Smooth muscle cell (in vitro differentiated cells): ENCODE data around the gene DYNLT1. TPM values are rescaled to one million over a fixed set of nuclear protein-coding genes. Genes with fewer than 3 reads are reported as not detected.

ENCODE experiments used
- DNase-seq: peaks from one replicate; lab custom pipeline; 2025; ENCODE audit not compliant: unreplicated experiment; lab: John Stamatoyannopoulos, UW
- H2AFZ ChIP-seq: fragments of 200-600 bp; sonication (generic); 2 replicates; pipeline ENCODE4 v1.6.0; 2016; ENCODE audit warnings: antibody characterized with exemption, low read depth, mild to moderate bottlenecking
- H3F3A ChIP-seq: fragments of 200-600 bp; sonication (generic); 2 replicates; pipeline ENCODE4 v1.6.0; 2017; ENCODE audit warnings: antibody characterized with exemption, low read depth
- H3K27ac ChIP-seq: fragments of 200-600 bp; sonication (generic); 2 replicates; pipeline ENCODE4 v1.5.1; 2016; ENCODE audit warnings: low read depth, mild to moderate bottlenecking
- H3K27me3 ChIP-seq: fragments of 200-600 bp; sonication (generic); 2 replicates; pipeline ENCODE4 v1.6.1; 2016; ENCODE audit warnings: low read depth, mild to moderate bottlenecking
- H3K36me3 ChIP-seq: fragments of 200-600 bp; sonication (generic); 2 replicates; pipeline ENCODE4 v1.5.1; 2016; ENCODE audit warnings: low read depth
- H3K4me1 ChIP-seq: fragments of 200-600 bp; sonication (generic); 2 replicates; pipeline ENCODE4 v1.5.1; 2016; ENCODE audit warnings: low read depth
- H3K4me2 ChIP-seq: fragments of 200-600 bp; sonication (generic); 2 replicates; pipeline ENCODE4 v1.6.0; 2016; ENCODE audit warnings: mild to moderate bottlenecking
- H3K4me3 ChIP-seq: fragments of 200-600 bp; sonication (generic); 2 replicates; pipeline ENCODE4 v1.5.1; 2016; ENCODE audit warnings: mild to moderate bottlenecking
- H3K79me2 ChIP-seq: fragments of 200-600 bp; sonication (generic); 2 replicates; pipeline ENCODE4 v1.6.0; 2016; ENCODE audit warnings: low read depth, mild to moderate bottlenecking
- H3K9ac ChIP-seq: fragments of 200-600 bp; sonication (generic); 2 replicates; pipeline ENCODE4 v1.6.0; 2016; ENCODE audit warnings: low read depth
- H3K9me3 ChIP-seq: fragments of 200-600 bp; sonication (generic); replicated peaks from 2 replicates; pipeline ENCODE4 v1.5.1; 2016; ENCODE audit warnings: low read depth
- H4K20me1 ChIP-seq: fragments of 200-600 bp; sonication (generic); 2 replicates; pipeline ENCODE4 v1.6.0; 2016; ENCODE audit warnings: low read depth
- WGBS: methylation state at CpG from one replicate; pipeline ENCODE4 v1.1.7; 2016; ENCODE audit warnings: low lambda C conversion rate; 5-methylcytosine and 5-hydroxymethylcytosine counted together
- polyA plus RNA-seq: library from polyadenylated mRNA; unstranded; fragments of >200 nt; fragmentation: Nextera tagmentation; extraction: Ambion mirVana; gene quantifications from 2 replicates; pipeline ENCODE4 v1.2.1, GENCODE V29; 2016
- total RNA-seq: library from RNA; depleted of rRNA; stranded (reverse); fragments of >200 nt; gene quantifications from 2 replicates; pipeline ENCODE4 v1.2.3, GENCODE V29; 2014
- TF ChIP-seq, protein P1 (sequence below): fragments of 200-600 bp; sonication (generic); IDR thresholded peaks from 2 replicates; pipeline ENCODE4 v1.5.1; 2017; ENCODE audit warnings: borderline replicate concordance, mild to moderate bottlenecking, antibody characterized with exemption; ENCODE audit not compliant: insufficient read depth, poor library complexity, severe bottlenecking

DYNLT1 gene
- total and polyA plus RNA-seq, 2 experiments from 2014 or later = 127 to 225 TPM

DNA sequence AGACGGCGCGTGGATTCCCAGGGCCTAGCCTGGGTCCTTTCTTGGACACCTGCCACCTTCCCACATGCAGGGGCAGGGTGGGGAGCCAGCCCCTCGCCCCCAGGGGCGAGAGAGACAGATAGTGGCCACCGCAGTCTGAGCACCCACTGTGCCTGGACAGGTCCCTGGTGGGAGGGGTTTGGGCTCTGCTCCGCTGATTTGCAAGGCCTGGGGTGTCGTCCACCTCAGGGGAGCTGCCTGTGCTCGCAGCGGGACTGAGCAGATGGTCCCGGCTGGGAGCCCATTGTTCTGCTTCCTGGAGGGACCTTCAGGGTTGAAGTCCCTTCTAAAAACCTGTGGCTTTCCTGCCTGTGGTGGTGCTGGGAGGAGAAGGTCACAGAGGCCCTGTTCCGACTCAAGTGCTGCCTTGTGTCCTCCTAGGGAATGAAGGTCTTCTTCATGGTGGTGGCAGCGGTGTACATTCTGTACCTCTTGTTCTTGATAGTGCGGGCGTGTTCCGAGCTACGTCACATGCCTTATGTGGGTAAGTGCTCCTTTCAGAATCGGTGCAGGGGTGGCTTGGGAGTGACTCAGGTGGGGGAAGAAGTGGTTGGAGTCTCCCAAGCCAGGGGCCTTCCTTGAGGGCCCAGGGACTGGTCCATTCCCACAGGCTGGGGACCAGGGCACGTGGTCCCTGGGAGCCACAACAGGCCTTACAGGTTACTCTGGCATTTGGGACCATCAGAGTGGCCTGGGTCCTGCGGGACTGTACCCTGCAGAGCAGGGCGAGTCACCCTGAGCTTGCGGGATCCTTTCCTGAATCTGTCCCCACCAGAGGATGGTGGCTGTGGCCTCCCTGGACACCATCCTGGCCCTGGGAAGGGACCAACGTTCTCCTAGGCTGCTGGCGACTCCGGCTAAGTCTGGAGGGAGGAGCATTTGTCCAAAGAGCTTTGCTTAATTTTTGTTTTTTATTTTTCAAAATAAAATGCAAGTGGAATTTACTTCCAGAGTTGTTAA is 19.6 kb downstream of the DYNLT1 start:
- no peak for DNase-seq
- H3K79me2 ChIP-seq = no peaks in the 10 kb centered on the region
- no peak overlapping the region for H3K27ac ChIP-seq
- TF ChIP-seq, protein P1, sequence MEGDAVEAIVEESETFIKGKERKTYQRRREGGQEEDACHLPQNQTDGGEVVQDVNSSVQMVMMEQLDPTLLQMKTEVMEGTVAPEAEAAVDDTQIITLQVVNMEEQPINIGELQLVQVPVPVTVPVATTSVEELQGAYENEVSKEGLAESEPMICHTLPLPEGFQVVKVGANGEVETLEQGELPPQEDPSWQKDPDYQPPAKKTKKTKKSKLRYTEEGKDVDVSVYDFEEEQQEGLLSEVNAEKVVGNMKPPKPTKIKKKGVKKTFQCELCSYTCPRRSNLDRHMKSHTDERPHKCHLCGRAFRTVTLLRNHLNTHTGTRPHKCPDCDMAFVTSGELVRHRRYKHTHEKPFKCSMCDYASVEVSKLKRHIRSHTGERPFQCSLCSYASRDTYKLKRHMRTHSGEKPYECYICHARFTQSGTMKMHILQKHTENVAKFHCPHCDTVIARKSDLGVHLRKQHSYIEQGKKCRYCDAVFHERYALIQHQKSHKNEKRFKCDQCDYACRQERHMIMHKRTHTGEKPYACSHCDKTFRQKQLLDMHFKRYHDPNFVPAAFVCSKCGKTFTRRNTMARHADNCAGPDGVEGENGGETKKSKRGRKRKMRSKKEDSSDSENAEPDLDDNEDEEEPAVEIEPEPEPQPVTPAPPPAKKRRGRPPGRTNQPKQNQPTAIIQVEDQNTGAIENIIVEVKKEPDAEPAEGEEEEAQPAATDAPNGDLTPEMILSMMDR = no peak
- H4K20me1 ChIP-seq = no peaks in the 10 kb centered on the region
- no peaks in the 10 kb centered on the region for H3K27me3 ChIP-seq
- no peak overlapping the region for H3K4me3 ChIP-seq
- H3F3A ChIP-seq = no peaks in the 10 kb centered on the region
- no peak overlapping the region for H2AFZ ChIP-seq
- no peaks in the 10 kb centered on the region for H3K4me1 ChIP-seq
- no peaks in the 10 kb centered on the region for H3K36me3 ChIP-seq
- H3K9ac ChIP-seq = no peak overlapping the region
- H3K9me3 ChIP-seq = no peaks in the 10 kb centered on the region
- no peak overlapping the region for H3K4me2 ChIP-seq
- 96% methylated on average over 25 of the region's 25 CpGs for WGBS

DNA sequence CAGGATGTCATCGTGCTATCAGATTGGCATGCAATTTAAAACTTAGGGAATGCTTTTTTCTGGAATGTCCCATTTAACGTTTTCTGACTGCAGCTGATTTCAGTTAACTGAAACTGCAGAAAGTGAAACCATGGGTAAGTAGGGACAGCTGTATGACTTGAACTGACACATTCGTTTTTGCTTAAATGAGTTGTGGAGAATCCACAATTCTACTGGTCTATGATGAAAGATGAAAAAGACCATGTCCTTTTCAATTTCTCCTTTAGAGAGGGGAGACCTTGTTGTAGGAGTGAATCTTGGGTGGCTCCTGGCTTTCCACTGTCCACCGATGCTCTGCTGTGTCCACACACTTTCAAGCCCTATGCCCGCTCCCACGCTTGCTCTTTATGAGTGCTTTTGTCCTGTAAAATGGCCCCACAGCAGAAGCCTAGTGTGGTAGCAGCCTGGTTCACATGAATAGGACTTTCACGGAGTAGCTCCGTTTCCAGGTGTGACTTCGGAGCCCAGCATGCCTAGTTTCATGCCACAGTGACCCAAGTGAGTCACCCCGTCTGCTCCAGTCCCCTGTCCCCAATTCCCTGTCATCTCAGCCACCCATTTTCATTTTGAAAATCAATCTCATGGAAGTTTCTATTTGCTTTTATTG is 21.9 kb downstream of the DYNLT1 start:
- Histone ChIP-seq H3K36me3 (no peaks in the 10 kb centered on the region), H3K79me2 (no peaks in the 10 kb centered on the region), H4K20me1 (no peaks in the 10 kb centered on the region), H3K4me2 (no peak overlapping the region), H3K9me3 (no peaks in the 10 kb centered on the region), H3K27me3 (no peaks in the 10 kb centered on the region), H3F3A (no peaks in the 10 kb centered on the region), H3K9ac (no peak overlapping the region), H3K4me1 (no peaks in the 10 kb centered on the region), H3K27ac (no peak overlapping the region), H3K4me3 (no peak overlapping the region), H2AFZ (no peak overlapping the region)
- TF ChIP-seq, protein P1 = no peak
- 97% methylated on average over 10 of the region's 10 CpGs for WGBS
- no peak for DNase-seq

DNA sequence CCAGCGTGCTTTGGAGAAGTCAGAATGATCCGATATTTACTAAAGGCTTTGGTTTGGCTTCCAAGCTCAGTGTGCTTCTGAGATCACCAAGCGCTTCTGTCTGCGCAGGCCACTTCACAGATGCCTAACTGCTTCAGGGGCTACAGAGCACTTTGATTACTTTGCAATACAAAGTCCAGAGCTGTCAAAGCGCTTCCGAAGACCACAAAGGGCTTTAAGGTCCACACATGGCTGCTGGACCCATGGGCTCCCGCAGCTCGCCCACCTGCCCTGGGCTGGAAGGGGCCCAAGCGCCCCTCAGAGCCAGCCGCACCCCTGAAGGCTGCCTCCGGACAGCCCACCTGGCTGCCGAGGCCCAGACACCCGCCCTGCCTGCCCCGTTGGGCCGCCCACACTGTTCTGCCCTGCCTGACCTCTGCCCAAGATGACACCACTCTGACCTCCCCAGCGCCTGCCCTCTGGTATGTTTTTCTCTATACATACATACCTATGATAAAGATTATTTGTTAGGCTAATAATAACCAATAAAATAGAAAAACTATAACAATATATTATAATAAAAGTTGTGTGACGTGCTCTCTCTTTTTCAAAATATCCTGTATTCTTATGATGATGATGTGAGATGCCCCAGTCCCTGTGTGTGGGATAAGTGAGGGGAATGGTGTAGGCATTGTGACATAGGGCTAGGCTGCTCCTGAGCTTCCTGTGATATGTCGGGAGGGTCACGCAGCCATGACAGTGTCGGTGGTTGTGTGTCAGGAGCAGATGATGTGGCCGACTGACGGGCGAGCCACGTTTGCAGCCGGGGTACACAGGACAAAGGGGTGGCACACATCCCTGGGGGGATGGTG is 22.6 kb downstream of the DYNLT1 start:
- Histone ChIP-seq H2AFZ (no peak overlapping the region), H3K9me3 (no peaks in the 10 kb centered on the region), H3F3A (no peaks in the 10 kb centered on the region), H3K79me2 (no peaks in the 10 kb centered on the region), H3K27me3 (no peaks in the 10 kb centered on the region), H3K4me3 (no peak overlapping the region), H4K20me1 (no peaks in the 10 kb centered on the region), H3K27ac (no peak overlapping the region), H3K4me2 (no peak overlapping the region), H3K9ac (no peak overlapping the region), H3K36me3 (no peaks in the 10 kb centered on the region), H3K4me1 (no peaks in the 10 kb centered on the region)
- DNase-seq = no peak
- TF ChIP-seq, protein P1 = no peak
- WGBS = 97% methylated on average over 25 of the region's 25 CpGs
